Measurements from ENCODE around the gene ARHGAP1. TPM values are rescaled to one million over a fixed set of nuclear protein-coding genes. Genes with fewer than 3 reads are reported as not detected.

The ARHGAP1 gene
- total RNA-seq, 1 experiment from 2014 or later: 64.2 TPM

DNA sequence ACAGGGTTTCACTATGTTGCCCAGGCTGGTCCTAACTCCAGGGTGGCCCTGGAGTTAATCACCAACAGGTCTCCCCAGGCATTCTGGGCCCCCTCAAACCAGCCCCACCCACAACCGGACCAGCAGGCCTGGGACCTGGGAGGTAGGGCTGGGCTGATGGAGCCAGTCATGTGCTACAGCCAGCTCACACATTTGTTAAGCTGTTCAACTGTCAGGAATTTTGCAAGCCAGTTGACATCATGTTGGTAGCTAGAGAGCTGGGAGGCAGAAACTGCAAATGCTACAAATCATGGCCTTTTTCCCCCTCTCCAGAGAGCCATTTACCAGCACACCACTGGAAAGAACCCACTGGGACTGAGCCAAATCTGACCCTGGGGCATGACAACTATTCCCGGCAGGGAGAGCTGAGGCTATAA, 6.8 kb downstream of the ARHGAP1 start:
- no peak for DNase-seq
- Histone ChIP-seq H3F3A (ENCODE audit: insufficient read depth, low read depth) (no peaks in the 10 kb centered on the region), H4K20me1 (ENCODE audit: insufficient read depth) (peaks cover 3% of the 10 kb centered on the region), H2AFZ (no peak overlapping the region), H3K36me3 (ENCODE audit: low read depth) (peaks cover 4% of the 10 kb centered on the region; the same call in 1 of the 2 replicates), H3K9me3 (ENCODE audit: insufficient read depth, low read depth) (no peaks in the 10 kb centered on the region), H3K27me3 (ENCODE audit: insufficient read depth, low read depth) (no peaks in the 10 kb centered on the region), H3K9me2 (ENCODE audit: insufficient read depth) (no peaks in the 10 kb centered on the region), H3K27ac (no peak overlapping the region), H3K79me2 (ENCODE audit: low read depth) (peaks cover 5% of the 10 kb centered on the region; the same call in 1 of the 2 replicates), H3K4me1 (replicated peaks; ENCODE audit: insufficient read depth) (no peaks in the 10 kb centered on the region), H3K4me2 (no peak overlapping the region), H3K4me3 (no peak overlapping the region)
- ChIA-PET CTCF (no interaction called here), POLR2A (ENCODE audit: unreplicated experiment) (interaction anchor here (0.5 kb wide), 1 partner anchor 496 kb away, joined by 3 read pairs; no protein-coding TSS in a partner anchor)
- BruUV-seq (replicated peaks): no TSS peak
- intact Hi-C loops (cut with micrococcal nuclease; ENCODE audit: unreplicated experiment): no loop called here
- TF ChIP-seq, protein P1, sequence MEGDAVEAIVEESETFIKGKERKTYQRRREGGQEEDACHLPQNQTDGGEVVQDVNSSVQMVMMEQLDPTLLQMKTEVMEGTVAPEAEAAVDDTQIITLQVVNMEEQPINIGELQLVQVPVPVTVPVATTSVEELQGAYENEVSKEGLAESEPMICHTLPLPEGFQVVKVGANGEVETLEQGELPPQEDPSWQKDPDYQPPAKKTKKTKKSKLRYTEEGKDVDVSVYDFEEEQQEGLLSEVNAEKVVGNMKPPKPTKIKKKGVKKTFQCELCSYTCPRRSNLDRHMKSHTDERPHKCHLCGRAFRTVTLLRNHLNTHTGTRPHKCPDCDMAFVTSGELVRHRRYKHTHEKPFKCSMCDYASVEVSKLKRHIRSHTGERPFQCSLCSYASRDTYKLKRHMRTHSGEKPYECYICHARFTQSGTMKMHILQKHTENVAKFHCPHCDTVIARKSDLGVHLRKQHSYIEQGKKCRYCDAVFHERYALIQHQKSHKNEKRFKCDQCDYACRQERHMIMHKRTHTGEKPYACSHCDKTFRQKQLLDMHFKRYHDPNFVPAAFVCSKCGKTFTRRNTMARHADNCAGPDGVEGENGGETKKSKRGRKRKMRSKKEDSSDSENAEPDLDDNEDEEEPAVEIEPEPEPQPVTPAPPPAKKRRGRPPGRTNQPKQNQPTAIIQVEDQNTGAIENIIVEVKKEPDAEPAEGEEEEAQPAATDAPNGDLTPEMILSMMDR (conservative IDR thresholded peaks at IDR 0.05): no peak

DNA sequence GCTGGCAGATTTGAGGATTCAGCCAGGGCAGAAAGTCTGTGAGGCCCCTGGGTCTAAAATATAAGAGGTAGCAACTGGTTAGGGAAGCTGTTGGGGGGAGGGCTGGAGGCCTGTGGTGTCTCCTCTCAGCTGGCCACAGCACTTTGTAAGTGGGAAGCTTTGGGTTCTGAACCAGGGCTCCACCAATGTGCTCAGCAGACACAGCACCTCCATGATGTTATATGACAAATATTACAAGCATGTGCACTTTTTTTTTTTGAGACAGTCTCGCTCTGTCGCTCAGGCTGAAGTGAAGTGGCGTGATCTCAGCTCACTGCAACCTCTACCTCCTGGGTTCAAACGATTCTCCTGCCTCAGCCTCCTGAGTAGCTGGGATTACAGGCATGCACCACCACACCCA, 8.0 kb downstream of the ARHGAP1 start:
- CTCF ChIA-PET: no interaction called here

DNA sequence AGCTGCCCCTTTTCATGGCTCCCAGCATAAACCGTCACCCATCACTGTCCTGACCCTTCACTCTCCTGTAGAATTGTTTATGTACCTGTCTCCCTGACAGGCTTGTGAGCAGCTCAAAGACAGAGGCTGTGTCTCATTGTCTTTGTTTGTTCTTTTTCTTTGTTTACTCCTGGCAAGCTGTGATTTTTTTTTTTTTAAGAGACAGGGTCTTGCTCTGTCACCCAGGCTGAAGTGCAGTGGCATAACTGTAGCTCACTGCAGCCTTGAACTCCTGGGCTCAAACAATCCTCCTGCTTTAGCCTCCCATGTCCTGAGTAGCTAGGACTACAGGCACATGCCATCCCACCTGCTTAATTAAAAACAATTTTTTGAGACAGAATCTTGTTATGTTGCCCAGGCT, 9.7 kb downstream of the ARHGAP1 start:
- POLR2A ChIA-PET (ENCODE audit: unreplicated experiment): interaction anchor here (0.8 kb wide), 1 partner anchor 41 kb away, joined by 7 read pairs; no protein-coding TSS in a partner anchor

More for the DNA sequence above, 8.0 kb downstream of the ARHGAP1 start:
- no peak for DNase-seq
- TF ChIP-seq EZH2 (IDR thresholded peaks at IDR 0.05; ENCODE audit: low read depth): no peak
- TF ChIP-seq, protein P1 (conservative IDR thresholded peaks at IDR 0.05): no peak
- POLR2A ChIA-PET (ENCODE audit: unreplicated experiment): no interaction called here
- Histone ChIP-seq H3K27ac (no peak overlapping the region), H3K36me3 (ENCODE audit: low read depth) (peaks cover 4% of the 10 kb centered on the region; the same call in 1 of the 2 replicates), H3K4me2 (no peak overlapping the region), H3K27me3 (ENCODE audit: insufficient read depth, low read depth) (no peaks in the 10 kb centered on the region), H3K79me2 (ENCODE audit: low read depth) (no peaks in the 10 kb centered on the region), H3K9me2 (ENCODE audit: insufficient read depth) (no peaks in the 10 kb centered on the region), H3F3A (ENCODE audit: insufficient read depth, low read depth) (no peaks in the 10 kb centered on the region), H2AFZ (no peak overlapping the region), H3K4me3 (no peak overlapping the region), H3K9me3 (ENCODE audit: insufficient read depth, low read depth) (no peaks in the 10 kb centered on the region), H3K4me1 (replicated peaks; ENCODE audit: insufficient read depth) (no peaks in the 10 kb centered on the region), H4K20me1 (ENCODE audit: insufficient read depth) (peaks cover 3% of the 10 kb centered on the region)
- BruUV-seq (replicated peaks): no TSS peak
- intact Hi-C loops (cut with micrococcal nuclease; ENCODE audit: unreplicated experiment): no loop called here

More for the DNA sequence above, 9.7 kb downstream of the ARHGAP1 start:
- Histone ChIP-seq H3K9me2 (ENCODE audit: insufficient read depth) (no peaks in the 10 kb centered on the region), H3K27me3 (ENCODE audit: insufficient read depth, low read depth) (no peaks in the 10 kb centered on the region), H3K79me2 (ENCODE audit: low read depth) (no peaks in the 10 kb centered on the region), H3K4me1 (replicated peaks; ENCODE audit: insufficient read depth) (no peaks in the 10 kb centered on the region), H2AFZ (no peak overlapping the region), H3K36me3 (ENCODE audit: low read depth) (peaks cover 4% of the 10 kb centered on the region; the same call in 1 of the 2 replicates), H4K20me1 (ENCODE audit: insufficient read depth) (peaks cover 3% of the 10 kb centered on the region), H3K9me3 (ENCODE audit: insufficient read depth, low read depth) (no peaks in the 10 kb centered on the region), H3K27ac (no peak overlapping the region), H3K4me3 (no peak overlapping the region), H3F3A (ENCODE audit: insufficient read depth, low read depth) (no peaks in the 10 kb centered on the region), H3K4me2 (no peak overlapping the region)
- intact Hi-C loops (cut with micrococcal nuclease; ENCODE audit: unreplicated experiment): no loop called here
- TF ChIP-seq, protein P1 (conservative IDR thresholded peaks at IDR 0.05): no peak
- TF ChIP-seq EZH2 (IDR thresholded peaks at IDR 0.05; ENCODE audit: low read depth): no peak
- CTCF ChIA-PET: no interaction called here
- no TSS peak for BruUV-seq (replicated peaks)
- no peak for DNase-seq
